ENCODE data around the gene SUGP2.

GRCh38 chr19:19056636-19057275, 23.4 kb upstream of the SUGP2 start:
- TF ChIP-seq CTCF (IDR thresholded peaks at IDR 0.05) = no peak
- no peak for TF ChIP-seq POLR2AphosphoS5 (IDR thresholded peaks at IDR 0.05; ENCODE audit: low read depth, low read length)
- no peak for TF ChIP-seq REST (IDR thresholded peaks at IDR 0.05; ENCODE audit: insufficient read depth in 1 of 2, low read depth in 2 of 2, low read length in 1 of 2)
